Measurements from ENCODE around the gene SEMA3F. TPM values are rescaled to one million over a fixed set of nuclear protein-coding genes. Genes with fewer than 3 reads are reported as not detected.

The SEMA3F gene
- total RNA-seq, 2 donors from 2014 or later = 25.5 to 35.1 TPM

- TF ChIP-seq, protein P1, sequence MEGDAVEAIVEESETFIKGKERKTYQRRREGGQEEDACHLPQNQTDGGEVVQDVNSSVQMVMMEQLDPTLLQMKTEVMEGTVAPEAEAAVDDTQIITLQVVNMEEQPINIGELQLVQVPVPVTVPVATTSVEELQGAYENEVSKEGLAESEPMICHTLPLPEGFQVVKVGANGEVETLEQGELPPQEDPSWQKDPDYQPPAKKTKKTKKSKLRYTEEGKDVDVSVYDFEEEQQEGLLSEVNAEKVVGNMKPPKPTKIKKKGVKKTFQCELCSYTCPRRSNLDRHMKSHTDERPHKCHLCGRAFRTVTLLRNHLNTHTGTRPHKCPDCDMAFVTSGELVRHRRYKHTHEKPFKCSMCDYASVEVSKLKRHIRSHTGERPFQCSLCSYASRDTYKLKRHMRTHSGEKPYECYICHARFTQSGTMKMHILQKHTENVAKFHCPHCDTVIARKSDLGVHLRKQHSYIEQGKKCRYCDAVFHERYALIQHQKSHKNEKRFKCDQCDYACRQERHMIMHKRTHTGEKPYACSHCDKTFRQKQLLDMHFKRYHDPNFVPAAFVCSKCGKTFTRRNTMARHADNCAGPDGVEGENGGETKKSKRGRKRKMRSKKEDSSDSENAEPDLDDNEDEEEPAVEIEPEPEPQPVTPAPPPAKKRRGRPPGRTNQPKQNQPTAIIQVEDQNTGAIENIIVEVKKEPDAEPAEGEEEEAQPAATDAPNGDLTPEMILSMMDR (IDR thresholded peaks at IDR 0.05) = no peak
- no peak for ATAC-seq (ENCODE audit: insufficient number of reproducible peaks, low FRiP score, low read depth)
- no peak for DNase-seq (ENCODE audit: low spot score)
- Histone ChIP-seq H3K27me3 (replicated peaks; ENCODE audit: insufficient read depth) (no peaks in the 10 kb centered on the region), H3K36me3 (no peaks in the 10 kb centered on the region), H3K9me3 (no peaks in the 10 kb centered on the region), H3K27ac (no peak overlapping the region), H3K4me3 (no peak overlapping the region), H3K4me1 (ENCODE audit: control insufficient read depth in 1 of 2, low read depth in 2 of 2) (peaks cover 4 to 21% of the 10 kb centered on the region in 2 donors)
Measured at GRCh38 chr3:50231581-50231980, 76.5 kb downstream of the SEMA3F start.

DNA sequence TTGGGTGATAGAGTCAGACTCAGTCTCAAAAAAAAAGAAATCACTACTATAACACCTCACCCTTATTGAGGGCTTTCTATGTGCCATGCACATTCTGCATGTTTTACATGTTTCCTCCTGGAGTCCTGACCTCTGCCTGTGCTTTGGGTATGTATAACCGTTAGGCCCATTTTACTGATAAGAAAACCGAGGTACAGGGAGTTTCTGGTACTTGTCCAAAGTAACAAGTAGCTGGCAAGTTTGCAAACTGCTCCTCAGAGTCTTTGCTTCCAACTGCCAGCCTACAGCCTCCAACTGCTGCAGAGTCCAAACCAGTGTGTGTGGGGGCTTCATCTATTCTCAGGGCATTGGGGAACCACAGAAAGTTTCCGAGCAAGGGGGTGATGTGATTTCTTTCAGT is 77.2 kb downstream of the SEMA3F start:
- no peaks in the 10 kb centered on the region for H3K36me3 ChIP-seq
- H3K27ac ChIP-seq = no peak overlapping the region
- no peaks in the 10 kb centered on the region for H3K9me3 ChIP-seq
- TF ChIP-seq, protein P1 (IDR thresholded peaks at IDR 0.05) = no peak
- H3K27me3 ChIP-seq (replicated peaks; ENCODE audit: insufficient read depth) = no peaks in the 10 kb centered on the region
- DNase-seq (ENCODE audit: low spot score) (no peak), ATAC-seq (ENCODE audit: insufficient number of reproducible peaks, low FRiP score, low read depth) (no peak)
- H3K4me3 ChIP-seq = no peak overlapping the region
- H3K4me1 ChIP-seq (ENCODE audit: control insufficient read depth in 1 of 2, low read depth in 2 of 2) = peaks cover 4 to 14% of the 10 kb centered on the region in 2 donors

DNA sequence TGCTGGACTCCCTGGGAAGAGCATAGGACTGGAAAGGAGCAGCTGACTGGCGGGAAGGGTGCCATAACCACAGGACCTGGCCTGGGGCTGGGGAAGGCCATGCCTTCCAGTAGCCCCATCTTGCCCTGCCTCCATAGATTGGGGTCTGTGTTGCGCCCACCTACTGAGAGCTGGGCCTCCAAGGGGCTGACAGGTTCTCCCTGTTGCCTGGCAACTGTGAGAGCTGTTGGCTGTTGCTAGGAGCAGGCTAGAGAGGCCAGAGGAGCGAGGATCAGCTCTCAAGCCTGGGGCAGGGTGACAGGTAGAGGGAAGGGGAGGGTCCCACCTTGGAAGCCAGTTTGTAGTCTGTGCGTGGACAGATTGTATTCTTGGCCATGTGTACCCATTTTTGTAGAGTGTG is 78.1 kb downstream of the SEMA3F start:
- H3K4me1 ChIP-seq (ENCODE audit: control insufficient read depth in 1 of 2, low read depth in 2 of 2) = peaks cover under 1 to 11% of the 10 kb centered on the region in 2 donors
- H3K27ac ChIP-seq = no peak overlapping the region
- ATAC-seq (ENCODE audit: insufficient number of reproducible peaks, low FRiP score, low read depth) = no peak
- H3K4me3 ChIP-seq = no peak overlapping the region
- no peak for DNase-seq (ENCODE audit: low spot score)
- H3K27me3 ChIP-seq (replicated peaks; ENCODE audit: insufficient read depth) = no peaks in the 10 kb centered on the region
- TF ChIP-seq, protein P1 (IDR thresholded peaks at IDR 0.05) = no peak
- H3K9me3 ChIP-seq = no peaks in the 10 kb centered on the region
- no peaks in the 10 kb centered on the region for H3K36me3 ChIP-seq

GRCh38 chr3:50235716-50236483 is 80.8 kb downstream of the SEMA3F start, which contains the start of gene GNAI2:
GNAI2 (plus strand) TSS chr3:50236204; CDS start chr3:50236336, 132 bp downstream.
- H3K36me3 ChIP-seq = no peaks in the 10 kb centered on the region
- peak; percentile 96 for DNase-seq (ENCODE audit: low spot score)
- peak within 1 kb of the TSS; percentile 94 to 96 for H3K27ac ChIP-seq
- TF ChIP-seq, protein P1 (IDR thresholded peaks at IDR 0.05) = no peak
- ATAC-seq (ENCODE audit: insufficient number of reproducible peaks, low FRiP score, low read depth) = peak; percentile 83
- peak within 1 kb of the TSS; percentile 81 for H3K4me3 ChIP-seq
- H3K4me1 ChIP-seq (ENCODE audit: control insufficient read depth in 1 of 2, low read depth in 2 of 2) = peaks cover 19 to 36% of the 10 kb centered on the region in 2 donors
- H3K27me3 ChIP-seq (replicated peaks; ENCODE audit: insufficient read depth) = no peaks in the 10 kb centered on the region
- H3K9me3 ChIP-seq = no peaks in the 10 kb centered on the region

GRCh38 chr3:50236484-50237132 is 81.5 kb downstream of the SEMA3F start:
- ATAC-seq (ENCODE audit: insufficient number of reproducible peaks, low FRiP score, low read depth) (no peak), DNase-seq (ENCODE audit: low spot score) (no peak)
- H3K9me3 ChIP-seq = no peaks in the 10 kb centered on the region
- peaks cover 26 to 43% of the 10 kb centered on the region in 2 donors for H3K4me1 ChIP-seq (ENCODE audit: control insufficient read depth in 1 of 2, low read depth in 2 of 2)
- no peaks in the 10 kb centered on the region for H3K27me3 ChIP-seq (replicated peaks; ENCODE audit: insufficient read depth)
- peak overlapping the region; percentile 81 for H3K4me3 ChIP-seq
- TF ChIP-seq, protein P1 (IDR thresholded peaks at IDR 0.05) = no peak
- no peaks in the 10 kb centered on the region for H3K36me3 ChIP-seq
- H3K27ac ChIP-seq = peak overlapping the region; percentile 94 to 96
